Body of pancreas (tissue), 4 donors: ENCODE measurements around the gene CRX.
A peak's percentile ranks its signal among the peaks of the same experiment; 100 is the strongest.

Experiments
- POLR2A ChIP-seq, 3 donors: fragments of 450-650 bp; IDR thresholded peaks; one replicate each; pipeline ENCODE4 v1.6.1; 2016; ENCODE audit warnings: antibody characterized with exemption in 3 of 3, mild to moderate bottlenecking in 2 of 3
- TF ChIP-seq, protein P1 (sequence below), 7 experiments: fragments of 450-650 bp in 4 of 7; fragments of 200-600 bp in 3 of 7; sonication (generic) in 3 of 7; IDR thresholded peaks; one replicate each; pipeline ENCODE4 v1.5.1; 2016 to 2019; ENCODE audit warnings: antibody characterized with exemption in 7 of 7

DNA sequence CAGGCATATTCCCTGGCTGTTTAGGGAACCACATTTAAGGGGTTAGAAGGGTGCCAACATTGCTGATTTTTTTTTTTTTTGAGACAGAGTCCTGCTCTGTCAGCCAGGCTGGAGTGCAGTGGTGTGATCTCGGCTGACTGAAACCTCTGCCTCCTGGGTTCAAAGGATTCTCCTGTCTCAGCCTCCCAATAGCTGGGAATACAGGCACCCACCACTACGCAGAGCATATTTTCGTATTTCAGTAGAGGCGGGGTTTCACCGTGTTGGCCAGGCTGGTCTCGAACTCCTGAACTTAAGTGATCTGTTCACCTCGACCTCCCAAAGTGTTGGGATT is 7.8 kb upstream of the CRX start:
- TF ChIP-seq, protein P1, sequence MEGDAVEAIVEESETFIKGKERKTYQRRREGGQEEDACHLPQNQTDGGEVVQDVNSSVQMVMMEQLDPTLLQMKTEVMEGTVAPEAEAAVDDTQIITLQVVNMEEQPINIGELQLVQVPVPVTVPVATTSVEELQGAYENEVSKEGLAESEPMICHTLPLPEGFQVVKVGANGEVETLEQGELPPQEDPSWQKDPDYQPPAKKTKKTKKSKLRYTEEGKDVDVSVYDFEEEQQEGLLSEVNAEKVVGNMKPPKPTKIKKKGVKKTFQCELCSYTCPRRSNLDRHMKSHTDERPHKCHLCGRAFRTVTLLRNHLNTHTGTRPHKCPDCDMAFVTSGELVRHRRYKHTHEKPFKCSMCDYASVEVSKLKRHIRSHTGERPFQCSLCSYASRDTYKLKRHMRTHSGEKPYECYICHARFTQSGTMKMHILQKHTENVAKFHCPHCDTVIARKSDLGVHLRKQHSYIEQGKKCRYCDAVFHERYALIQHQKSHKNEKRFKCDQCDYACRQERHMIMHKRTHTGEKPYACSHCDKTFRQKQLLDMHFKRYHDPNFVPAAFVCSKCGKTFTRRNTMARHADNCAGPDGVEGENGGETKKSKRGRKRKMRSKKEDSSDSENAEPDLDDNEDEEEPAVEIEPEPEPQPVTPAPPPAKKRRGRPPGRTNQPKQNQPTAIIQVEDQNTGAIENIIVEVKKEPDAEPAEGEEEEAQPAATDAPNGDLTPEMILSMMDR (IDR thresholded peaks at IDR 0.05) = peak in 1 of 7 experiments; percentile 9
- TF ChIP-seq POLR2A (IDR thresholded peaks at IDR 0.05) = no peak
